ENCODE data around the gene GLP1R.

GRCh38 chr6:39114388-39114703, 65.8 kb downstream of the GLP1R start:
- no peak for TF ChIP-seq CTCF (IDR thresholded peaks at IDR 0.05 in 2 of 3, conservative IDR thresholded peaks at IDR 0.05 in 1 of 3; ENCODE audit: borderline replicate concordance in 1 of 3, insufficient read depth in 1 of 3, low read depth in 2 of 3, low read length in 2 of 3)
- TF ChIP-seq POLR2AphosphoS5 (IDR thresholded peaks at IDR 0.05; ENCODE audit: low read depth, low read length): no peak
- TF ChIP-seq POLR2A (IDR thresholded peaks at IDR 0.05; ENCODE audit: borderline replicate concordance, extremely low read depth, insufficient read depth, insufficient read length): no peak
